ENCODE data around the gene POLR2F.

GRCh38 chr22:37932401-37932800, 21.1 kb upstream of the POLR2F start:
- no peak for TF ChIP-seq MAX (IDR thresholded peaks at IDR 0.05)
- no peak for TF ChIP-seq USF1 (IDR thresholded peaks at IDR 0.05)
- no peak for TF ChIP-seq TAF1 (IDR thresholded peaks at IDR 0.05; ENCODE audit: low read depth)

Data from Ishikawa (cell line).